SK-N-SH (cell line): ENCODE results near the gene SEZ6L. TPM values are rescaled to one million over a fixed set of nuclear protein-coding genes. Genes with fewer than 3 reads are reported as not detected.

Experiments
- CTCF ChIA-PET: fragments of 300-600, 350-600 bp; formaldehyde crosslinking; extraction: SDS; loops from one replicate; lab custom pipeline; 2021; lab: Yijun Ruan, JAX
- POLR2A ChIA-PET: fragments of 350-600 bp; sonication (Branson Sonifier 250); formaldehyde crosslinking; extraction: SDS; loops from one replicate; lab custom pipeline; 2020; ENCODE audit warnings: antibody characterized with exemption, inconsistent platforms; lab: Yijun Ruan, JAX
- DNase-seq: peaks from one replicate; pipeline ENCODE4 v3.0.0; 2012
- H2AFZ ChIP-seq: fragments of 200-600 bp; sonication (generic); 2 replicates; pipeline ENCODE4 v1.8.1; 2016; ENCODE audit warnings: antibody characterized with exemption, mild to moderate bottlenecking, low read depth
- H3F3A ChIP-seq: fragments of 200-600 bp; sonication (generic); replicated peaks from 2 replicates; pipeline ENCODE3; 2016; ENCODE audit warnings: antibody characterized with exemption, mild to moderate bottlenecking; ENCODE audit not compliant: insufficient read depth
- H3K27ac ChIP-seq, 2 experiments: fragments of 200-500 bp in 1 of 2; fragments of 200-600 bp in 1 of 2; sonication (Bioruptor generic) in 1 of 2; sonication (generic), shearing (Covaris generic) in 1 of 2; 2 replicates each; pipeline versions ENCODE4 v1.5.1 to v1.6.1; 2014 to 2016; ENCODE audit warnings: low read depth in 2 of 2, inconsistent platforms in 1 of 2, low read length in 1 of 2, mild to moderate bottlenecking in 1 of 2, mixed read lengths in 1 of 2
- H3K27me3 ChIP-seq: fragments of 200-600 bp; sonication (generic), shearing (Covaris generic); 2 replicates; pipeline ENCODE4 v1.6.1; 2016; ENCODE audit warnings: mixed run types; ENCODE audit not compliant: insufficient read depth
- H3K36me3 ChIP-seq, 2 experiments: fragments of 200-500 bp in 1 of 2; fragments of 200-600 bp in 1 of 2; sonication (Bioruptor generic) in 1 of 2; sonication (generic) in 1 of 2; replicated peaks in 1 of 2; 2 replicates each; pipeline versions ENCODE3 to v1.5.1; 2014 to 2016; ENCODE audit warnings: low read length in 1 of 2, mild to moderate bottlenecking in 1 of 2; ENCODE audit not compliant: insufficient read depth in 2 of 2, control insufficient read depth in 1 of 2
- H3K4me1 ChIP-seq, 2 experiments: fragments of 200-500 bp in 1 of 2; fragments of 200-600 bp in 1 of 2; sonication (Bioruptor generic) in 1 of 2; sonication (generic), shearing (Covaris generic) in 1 of 2; 2 replicates each; pipeline versions ENCODE4 v1.5.1 to v1.6.1; 2014 to 2016; ENCODE audit warnings: low read depth in 1 of 2, low read length in 1 of 2, mixed run types in 1 of 2; ENCODE audit not compliant: insufficient read depth in 2 of 2, control insufficient read depth in 1 of 2
- H3K4me2 ChIP-seq: fragments of 200-600 bp; sonication (generic), shearing (Covaris generic); 2 replicates; pipeline ENCODE4 v1.6.1; 2017; ENCODE audit warnings: mixed run types
- H3K4me3 ChIP-seq, 2 experiments: fragments of 200-500 bp in 1 of 2; fragments of 200-600 bp in 1 of 2; sonication (Bioruptor generic) in 1 of 2; sonication (generic), shearing (Covaris generic) in 1 of 2; 2 replicates each; pipeline versions ENCODE4 v1.5.1 to v1.8.1; 2014 to 2016; ENCODE audit warnings: low read depth in 2 of 2, inconsistent platforms in 1 of 2, low read length in 1 of 2, mild to moderate bottlenecking in 1 of 2, mixed read lengths in 1 of 2, moderate library complexity in 1 of 2
- H3K79me2 ChIP-seq: fragments of 200-600 bp; sonication (generic); 2 replicates; pipeline ENCODE4 v1.8.1; 2017; ENCODE audit warnings: mild to moderate bottlenecking; ENCODE audit not compliant: insufficient read depth
- H3K9ac ChIP-seq: fragments of 200-600 bp; sonication (generic); 2 replicates; pipeline ENCODE4 v1.6.1; 2017; ENCODE audit warnings: mixed run types
- H3K9me2 ChIP-seq: fragments of 200-600 bp; sonication (generic); 2 replicates; pipeline ENCODE4 v1.6.1; 2017; ENCODE audit warnings: mixed run types
- H3K9me3 ChIP-seq: fragments of 200-600 bp; sonication (generic); 2 replicates; pipeline ENCODE4 v1.6.1; 2017; ENCODE audit warnings: mixed run types, mild to moderate bottlenecking, moderate library complexity
- H4K20me1 ChIP-seq: fragments of 200-600 bp; sonication (generic); 2 replicates; pipeline ENCODE4 v1.6.1; 2017; ENCODE audit warnings: mild to moderate bottlenecking, mixed run types; ENCODE audit not compliant: insufficient read depth
- CHD2 ChIP-seq: fragments of 150-350 bp; IDR thresholded peaks from 2 replicates; pipeline ENCODE4 v1.6.1; 2018; ENCODE audit warnings: low read length; ENCODE audit not compliant: partially characterized antibody
- ELF1 ChIP-seq: IDR thresholded peaks from 2 replicates; pipeline ENCODE4 v1.4.0; 2012
- EP300 ChIP-seq, 2 experiments: IDR thresholded peaks; 2 replicates each; pipeline versions ENCODE4 v1.4.0 to v1.6.1; 2012; ENCODE audit warnings: borderline replicate concordance in 1 of 2, low read depth in 1 of 2, low read length in 1 of 2
- MAX ChIP-seq: IDR thresholded peaks from 2 replicates; pipeline ENCODE4 v1.4.0; 2012; ENCODE audit warnings: low read depth
- MEF2A ChIP-seq: IDR thresholded peaks from 2 replicates; pipeline ENCODE4 v1.4.0; 2012; ENCODE audit warnings: low read depth, borderline replicate concordance
- NFIC ChIP-seq: IDR thresholded peaks from 2 replicates; pipeline ENCODE4 v1.4.0; 2012; ENCODE audit warnings: borderline replicate concordance
- RFX5 ChIP-seq: IDR thresholded peaks from 2 replicates; pipeline ENCODE4 v1.6.1; 2012; ENCODE audit warnings: mild to moderate bottlenecking, improper control_type of control experiment, low read length
- SIN3A ChIP-seq: IDR thresholded peaks from 2 replicates; pipeline ENCODE4 v1.6.1; 2012; ENCODE audit warnings: low read depth, mild to moderate bottlenecking, low read length, moderate library complexity, borderline replicate concordance
- TCF12 ChIP-seq: IDR thresholded peaks from 2 replicates; pipeline ENCODE4 v1.4.0; 2012
- TEAD4 ChIP-seq: IDR thresholded peaks from 2 replicates; pipeline ENCODE4 v1.4.0; 2012; ENCODE audit warnings: mild to moderate bottlenecking, borderline replicate concordance; ENCODE audit not compliant: insufficient read depth
- USF1 ChIP-seq: IDR thresholded peaks from 2 replicates; pipeline ENCODE4 v1.4.0; 2012; ENCODE audit warnings: low read depth, borderline replicate concordance
- WGBS: methylation state at CpG from one replicate; pipeline ENCODE4 v1.1.6; 2017; ENCODE audit warnings: low lambda C conversion rate; 5-methylcytosine and 5-hydroxymethylcytosine counted together
- polyA plus RNA-seq, 3 experiments: library from polyadenylated mRNA; depleted of rRNA; stranded (reverse); fragments of >200 nt; gene quantifications; 2 replicates each; pipeline ENCODE4 v1.2.3, GENCODE V29; 2012
- TF ChIP-seq, protein P1 (sequence below): fragments of 150-350 bp; IDR thresholded peaks from 2 replicates; pipeline ENCODE4 v1.6.1; 2016; ENCODE audit warnings: mild to moderate bottlenecking, low read depth, low read length
- TF ChIP-seq, protein P2 (sequence below): fragments of 200-600 bp; sonication (generic); IDR thresholded peaks from 2 replicates; pipeline ENCODE4 v1.6.1; 2017; ENCODE audit warnings: antibody characterized with exemption, mild to moderate bottlenecking, moderate library complexity

Gene SEZ6L
- polyA plus RNA-seq, 1 of the 3 experiments (the other 2 are of a cell fraction) = 0.10 TPM

DNA sequence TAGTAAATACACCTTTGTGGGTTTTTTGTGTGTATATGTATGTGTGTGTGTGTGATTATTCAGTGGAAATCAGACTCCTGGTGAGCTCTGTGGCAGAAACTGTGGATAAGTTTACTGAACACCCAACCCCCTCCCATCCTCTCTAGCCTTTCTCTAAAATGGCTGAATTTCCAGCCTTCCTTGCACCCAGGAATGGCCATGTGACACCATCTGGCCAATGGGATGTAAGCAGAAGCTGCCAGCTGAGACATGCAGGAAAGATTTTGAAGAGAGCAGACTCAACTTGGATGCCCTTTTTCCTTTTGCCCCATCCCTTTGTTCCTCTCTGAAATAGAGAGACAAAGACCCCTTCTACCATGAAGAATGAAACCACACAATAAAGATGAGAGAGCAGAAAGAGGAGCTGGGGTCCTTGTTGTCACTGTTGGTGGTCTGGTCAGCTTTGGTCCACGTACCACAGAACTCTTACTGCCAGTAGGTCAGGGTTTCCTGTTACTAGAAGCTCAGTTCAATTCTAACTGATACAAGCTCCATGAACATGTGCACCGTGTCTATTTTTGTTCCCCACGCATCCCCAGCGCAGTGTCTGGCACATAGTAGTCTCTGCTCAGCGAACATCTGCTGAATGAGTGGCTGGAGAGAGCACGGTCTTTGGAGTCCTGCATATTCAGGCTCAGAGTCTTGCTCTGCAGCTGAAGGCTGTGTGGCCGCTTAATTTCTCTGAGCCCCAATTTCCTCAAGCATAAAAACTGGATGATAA, 57.5 kb downstream of the SEZ6L start:
- Histone ChIP-seq H3K36me3 (no peaks in the 10 kb centered on the region), H3K79me2 (no peaks in the 10 kb centered on the region), H3K4me2 (no peak overlapping the region), H3K9me3 (no peaks in the 10 kb centered on the region), H3F3A (no peaks in the 10 kb centered on the region), H3K4me3 (no peak overlapping the region), H3K27me3 (no peaks in the 10 kb centered on the region), H3K9me2 (no peaks in the 10 kb centered on the region), H2AFZ (no peak overlapping the region), H3K9ac (no peak overlapping the region), H3K27ac (no peak overlapping the region), H3K4me1 (no peaks in the 10 kb centered on the region; a peak in 1 of 4 replicates), H4K20me1 (no peaks in the 10 kb centered on the region)
- CTCF ChIA-PET = interaction anchor here (0.9 to 1.5 kb wide), 3 partner anchors 28 to 54 kb away, joined by 3 to 6 read pairs (median 5); no protein-coding TSS in a partner anchor
- 19% methylated on average over 7 of the region's 7 CpGs for WGBS
- no peak for TF ChIP-seq TCF12
- TF ChIP-seq MEF2A = no peak
- no peak for TF ChIP-seq TEAD4
- TF ChIP-seq USF1 = no peak
- no peak for TF ChIP-seq MAX
- no peak for TF ChIP-seq NFIC
- TF ChIP-seq RFX5 = no peak
- no peak for TF ChIP-seq ELF1
- no peak for TF ChIP-seq CHD2
- DNase-seq = no peak
- POLR2A ChIA-PET = no interaction called here

DNA sequence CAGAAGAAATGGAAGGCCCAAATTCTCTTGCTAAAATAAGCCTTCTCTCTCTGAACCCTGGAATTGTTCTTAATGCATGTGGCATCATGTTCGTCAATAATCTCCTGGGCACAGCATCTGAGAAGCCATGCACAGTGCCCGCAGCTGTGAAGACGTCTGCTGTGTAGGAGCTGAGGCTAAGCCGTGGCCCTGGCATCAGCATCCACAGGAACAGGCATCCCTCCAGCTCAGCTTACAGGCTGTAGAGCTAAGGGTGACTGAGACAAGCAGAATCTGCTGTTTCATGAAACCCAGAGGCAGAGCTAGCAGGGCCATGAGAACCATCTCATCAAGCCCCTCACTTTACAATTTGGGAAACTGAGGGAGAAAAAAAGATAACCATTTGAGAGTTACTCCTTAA, 60.6 kb downstream of the SEZ6L start:
- no peak for DNase-seq
- Histone ChIP-seq H4K20me1 (no peaks in the 10 kb centered on the region), H3K79me2 (no peaks in the 10 kb centered on the region), H3K9me2 (no peaks in the 10 kb centered on the region), H3K9ac (no peak overlapping the region), H3K4me3 (no peak overlapping the region), H3K9me3 (no peaks in the 10 kb centered on the region), H3K36me3 (no peaks in the 10 kb centered on the region), H3K4me1 (no peaks in the 10 kb centered on the region; a peak in 1 of 4 replicates), H2AFZ (no peak overlapping the region), H3K4me2 (no peak overlapping the region), H3K27me3 (no peaks in the 10 kb centered on the region), H3K27ac (no peak overlapping the region), H3F3A (no peaks in the 10 kb centered on the region)
- POLR2A ChIA-PET = no interaction called here
- CTCF ChIA-PET = interaction anchor here (1.6 kb wide), 2 partner anchors 8 to 101 kb away, joined by 4 to 5 read pairs; no protein-coding TSS in a partner anchor
- 22% methylated on average over 4 of the region's 4 CpGs for WGBS
- TF ChIP-seq, protein P1, sequence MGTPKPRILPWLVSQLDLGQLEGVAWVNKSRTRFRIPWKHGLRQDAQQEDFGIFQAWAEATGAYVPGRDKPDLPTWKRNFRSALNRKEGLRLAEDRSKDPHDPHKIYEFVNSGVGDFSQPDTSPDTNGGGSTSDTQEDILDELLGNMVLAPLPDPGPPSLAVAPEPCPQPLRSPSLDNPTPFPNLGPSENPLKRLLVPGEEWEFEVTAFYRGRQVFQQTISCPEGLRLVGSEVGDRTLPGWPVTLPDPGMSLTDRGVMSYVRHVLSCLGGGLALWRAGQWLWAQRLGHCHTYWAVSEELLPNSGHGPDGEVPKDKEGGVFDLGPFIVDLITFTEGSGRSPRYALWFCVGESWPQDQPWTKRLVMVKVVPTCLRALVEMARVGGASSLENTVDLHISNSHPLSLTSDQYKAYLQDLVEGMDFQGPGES = no peak
- TF ChIP-seq SIN3A (no peak), EP300 (IDR thresholded peaks at IDR 0.05; ENCODE audit: borderline replicate concordance in 1 of 2, low read depth in 1 of 2, low read length in 1 of 2) (no peak), ELF1 (no peak)
- TF ChIP-seq, protein P2, sequence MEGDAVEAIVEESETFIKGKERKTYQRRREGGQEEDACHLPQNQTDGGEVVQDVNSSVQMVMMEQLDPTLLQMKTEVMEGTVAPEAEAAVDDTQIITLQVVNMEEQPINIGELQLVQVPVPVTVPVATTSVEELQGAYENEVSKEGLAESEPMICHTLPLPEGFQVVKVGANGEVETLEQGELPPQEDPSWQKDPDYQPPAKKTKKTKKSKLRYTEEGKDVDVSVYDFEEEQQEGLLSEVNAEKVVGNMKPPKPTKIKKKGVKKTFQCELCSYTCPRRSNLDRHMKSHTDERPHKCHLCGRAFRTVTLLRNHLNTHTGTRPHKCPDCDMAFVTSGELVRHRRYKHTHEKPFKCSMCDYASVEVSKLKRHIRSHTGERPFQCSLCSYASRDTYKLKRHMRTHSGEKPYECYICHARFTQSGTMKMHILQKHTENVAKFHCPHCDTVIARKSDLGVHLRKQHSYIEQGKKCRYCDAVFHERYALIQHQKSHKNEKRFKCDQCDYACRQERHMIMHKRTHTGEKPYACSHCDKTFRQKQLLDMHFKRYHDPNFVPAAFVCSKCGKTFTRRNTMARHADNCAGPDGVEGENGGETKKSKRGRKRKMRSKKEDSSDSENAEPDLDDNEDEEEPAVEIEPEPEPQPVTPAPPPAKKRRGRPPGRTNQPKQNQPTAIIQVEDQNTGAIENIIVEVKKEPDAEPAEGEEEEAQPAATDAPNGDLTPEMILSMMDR = no peak
